Pancreas (tissue), 10 donors: ENCODE results near the gene MAD1L1. TPM values are rescaled to one million over a fixed set of nuclear protein-coding genes. Genes with fewer than 3 reads are reported as not detected.

Source experiments
- ATAC-seq, 4 donors: fragments of 200-7000 bp; cut with Tn5 transposase; one replicate each; pipeline versions ENCODE4 v1.8.0 to v1.9.1; 2020; ENCODE audit warnings: mild to moderate bottlenecking in 4 of 4, moderate library complexity in 4 of 4
- DNase-seq, 6 donors: peaks; one replicate each; pipeline ENCODE4 v3.0.0-alpha.2; 2020
- FAIRE-seq: peaks from 2 replicates; lab custom pipeline; 2012; peaks lifted over from hg19 to GRCh38; lab: Jason Lieb, UNC
- H3K27ac ChIP-seq, 4 donors: fragments of 200-600 bp; sonication (generic); 1 replicate in 3 of 4; 2 replicates in 1 of 4; pipeline versions ENCODE4 v1.5.0 to v1.8.0; 2020
- H3K27me3 ChIP-seq, 4 donors: fragments of 200-600 bp; one replicate each; pipeline ENCODE4 v1.8.0; 2021
- H3K36me3 ChIP-seq, 3 donors: fragments of 200-600 bp; sonication (generic) in 1 of 3; one replicate each; pipeline versions ENCODE4 v1.5.0 to v1.8.0; 2020 to 2021
- H3K4me1 ChIP-seq, 3 donors: fragments of 200-600 bp; one replicate each; pipeline ENCODE4 v1.8.0; 2021
- H3K4me3 ChIP-seq, 4 donors: fragments of 200-600 bp; sonication (generic) in 2 of 4; one replicate each; pipeline versions ENCODE4 v1.5.0 to v1.8.0; 2020 to 2021
- H3K9me3 ChIP-seq, 4 donors: fragments of 200-600 bp; one replicate each; pipeline ENCODE4 v1.8.0; 2021
- CTCF ChIP-seq, 4 donors: fragments of 200-600 bp; sonication (generic) in 3 of 4; IDR thresholded peaks; one replicate each; pipeline versions ENCODE4 v1.5.0 to v1.8.0; 2021; ENCODE audit warnings: antibody characterized with exemption in 4 of 4
- WGBS, 2 donors: extraction: QIAGEN DNeasy Blood & Tissue Kit; methylation state at CpG; one replicate each; pipeline ENCODE4 v1.1.7; 2013; 5-methylcytosine and 5-hydroxymethylcytosine counted together
- intact Hi-C, 3 donors: fragments of 100-400 bp; cut with DNase I; formaldehyde crosslinking; loops; one replicate each; pipeline versions ENCODE4 v1.11.1 to v1.14.2; 2022
- polyA plus RNA-seq, 2 donors: library from polyadenylated mRNA; stranded (reverse); fragments of 200-250 nt; gene quantifications; one replicate each; pipeline ENCODE4 v1.2.3, GENCODE V29; 2013
- total RNA-seq, 6 donors: library from RNA; stranded (reverse); fragmentation: NEBNext Ultra II Directional in 4 of 6; extraction: Animal tissue kit (Norgen Biotek cat#: 25700) in 4 of 6; gene quantifications; one replicate each; pipeline versions ENCODE4 v1.2.1 to v1.2.4, GENCODE V29; 2021 to 2023
- donor health status: healthy with polysubstance abuse.
- donor health status: DM: no; HTN: no; CAD: no; lungs with moderate emphysema.
- donor health status: DM: no; HTN: no; CAD: no.
- donor health status: control.
- donor health status: control.
- donor health status: Bipolar disorder and iron deficiency.
- donor health status: DM: yes; HTN: yes; CAD: no.
- donor health status: DM: no; HTN: no; CAD: no.
- donor health status: DM: no; HTN: no; CAD: no.
- donor health status: DM: yes; HTN: yes; CAD: no.

The MAD1L1 gene
- total and polyA plus RNA-seq, 8 donors, result 9.8 to 28.2 (median 11.9) TPM

- no peaks in the 10 kb centered on the region for H3K36me3 ChIP-seq
- FAIRE-seq (no peak), ATAC-seq (no peak), DNase-seq (no peak)
- no peaks in the 10 kb centered on the region for H3K27me3 ChIP-seq
- 92 to 94% methylated on average over 25 of the region's 25 CpGs for WGBS, 2 donors
- intact Hi-C loops, result no loop called here
- H3K9me3 ChIP-seq, result no peaks in the 10 kb centered on the region
- no peaks in the 10 kb centered on the region for H3K4me1 ChIP-seq
- H3K4me3 ChIP-seq, result no peak overlapping the region
- no peak overlapping the region for H3K27ac ChIP-seq
- TF ChIP-seq CTCF (IDR thresholded peaks at IDR 0.05), result no peak
Measured at GRCh38 chr7:2084781-2085505, 147.8 kb downstream of the MAD1L1 start.

GRCh38 chr7:2084331-2084730, 148.4 kb downstream of the MAD1L1 start:
- no peak for TF ChIP-seq CTCF (IDR thresholded peaks at IDR 0.05)
- Histone ChIP-seq H3K27ac (no peak overlapping the region), H3K9me3 (no peaks in the 10 kb centered on the region), H3K36me3 (no peaks in the 10 kb centered on the region), H3K4me3 (no peak overlapping the region), H3K27me3 (no peaks in the 10 kb centered on the region), H3K4me1 (no peaks in the 10 kb centered on the region)
- intact Hi-C loops, result no loop called here
- ATAC-seq (no peak), DNase-seq (no peak), FAIRE-seq (no peak)
- 94 to 95% methylated on average over 18 of the region's 18 CpGs for WGBS, 2 donors

GRCh38 chr7:2083362-2083761, 149.4 kb downstream of the MAD1L1 start:
- FAIRE-seq, result no peak

GRCh38 chr7:2082139-2082998, 150.4 kb downstream of the MAD1L1 start:
- peak in 3 of 4 donors; percentile 40 to 77 (median 62) for ATAC-seq

More at GRCh38 chr7:2083362-2083761, 149.4 kb downstream of the MAD1L1 start:
- WGBS, 2 donors, result 95 to 98% methylated on average over 17 of the region's 17 CpGs
- Histone ChIP-seq H3K27ac (no peak overlapping the region), H3K4me1 (no peaks in the 10 kb centered on the region), H3K36me3 (no peaks in the 10 kb centered on the region), H3K9me3 (no peaks in the 10 kb centered on the region), H3K4me3 (no peak overlapping the region), H3K27me3 (no peaks in the 10 kb centered on the region)
- no peak for DNase-seq
- no peak for ATAC-seq
- intact Hi-C loops, result no loop called here
- no peak for TF ChIP-seq CTCF (IDR thresholded peaks at IDR 0.05)

More at GRCh38 chr7:2082139-2082998, 150.4 kb downstream of the MAD1L1 start:
- intact Hi-C loops, result no loop called here
- 86 to 88% methylated on average over 31 of the region's 31 CpGs for whole genome bisulfite sequencing, 2 donors
- Histone ChIP-seq H3K4me1 (no peaks in the 10 kb centered on the region), H3K36me3 (no peaks in the 10 kb centered on the region), H3K27me3 (no peaks in the 10 kb centered on the region), H3K27ac (no peak overlapping the region), H3K4me3 (no peak overlapping the region), H3K9me3 (no peaks in the 10 kb centered on the region)
- TF ChIP-seq CTCF (IDR thresholded peaks at IDR 0.05), result no peak
- DNase-seq (peak in 1 of 6 donors; percentile 30), FAIRE-seq (no peak)
